Fibroblast of mammary gland (primary cell): ENCODE measurements around the gene ENTHD1.

Experiments used
- DNase-seq: peaks from one replicate; pipeline ENCODE4 v3.0.0-alpha.2; 2010; ENCODE audit warnings: low read depth
- H3K4me3 ChIP-seq: 2 replicates; pipeline ENCODE4 v1.5.1; 2011; ENCODE audit warnings: low read depth, mild to moderate bottlenecking, low read length, moderate library complexity; ENCODE audit not compliant: control insufficient read depth
- TF ChIP-seq, protein P1 (sequence below): conservative IDR thresholded peaks from 2 replicates; pipeline ENCODE4 v1.5.1; 2011; ENCODE audit warnings: low read depth, low read length, inconsistent platforms; ENCODE audit not compliant: control insufficient read depth, insufficient read depth

ENTHD1 gene

DNA sequence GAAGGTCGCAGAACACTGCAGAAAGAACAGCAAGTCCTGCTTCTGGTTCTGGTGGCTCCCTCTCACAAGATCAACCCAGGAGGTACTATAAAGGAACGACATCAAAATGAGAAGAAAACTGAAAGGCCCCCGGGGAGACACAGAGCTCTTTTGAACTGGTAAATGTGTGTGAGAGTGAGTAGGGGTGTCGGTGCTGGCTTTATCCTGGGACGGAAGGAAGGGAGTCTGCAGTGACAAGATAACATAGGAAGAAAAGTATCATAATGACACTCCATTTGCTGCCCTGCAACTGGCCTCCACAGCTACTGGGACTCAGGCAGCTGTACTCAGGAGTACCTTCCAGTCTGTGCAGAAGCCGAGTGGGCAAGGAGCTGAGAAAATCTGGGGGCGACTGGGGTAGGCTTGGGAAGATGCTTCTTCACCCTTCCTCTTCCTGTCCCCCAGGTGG lies 60.9 kb downstream of the ENTHD1 start:
- no peak overlapping the region for H3K4me3 ChIP-seq
- DNase-seq: no peak
- TF ChIP-seq, protein P1, sequence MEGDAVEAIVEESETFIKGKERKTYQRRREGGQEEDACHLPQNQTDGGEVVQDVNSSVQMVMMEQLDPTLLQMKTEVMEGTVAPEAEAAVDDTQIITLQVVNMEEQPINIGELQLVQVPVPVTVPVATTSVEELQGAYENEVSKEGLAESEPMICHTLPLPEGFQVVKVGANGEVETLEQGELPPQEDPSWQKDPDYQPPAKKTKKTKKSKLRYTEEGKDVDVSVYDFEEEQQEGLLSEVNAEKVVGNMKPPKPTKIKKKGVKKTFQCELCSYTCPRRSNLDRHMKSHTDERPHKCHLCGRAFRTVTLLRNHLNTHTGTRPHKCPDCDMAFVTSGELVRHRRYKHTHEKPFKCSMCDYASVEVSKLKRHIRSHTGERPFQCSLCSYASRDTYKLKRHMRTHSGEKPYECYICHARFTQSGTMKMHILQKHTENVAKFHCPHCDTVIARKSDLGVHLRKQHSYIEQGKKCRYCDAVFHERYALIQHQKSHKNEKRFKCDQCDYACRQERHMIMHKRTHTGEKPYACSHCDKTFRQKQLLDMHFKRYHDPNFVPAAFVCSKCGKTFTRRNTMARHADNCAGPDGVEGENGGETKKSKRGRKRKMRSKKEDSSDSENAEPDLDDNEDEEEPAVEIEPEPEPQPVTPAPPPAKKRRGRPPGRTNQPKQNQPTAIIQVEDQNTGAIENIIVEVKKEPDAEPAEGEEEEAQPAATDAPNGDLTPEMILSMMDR: no peak

DNA sequence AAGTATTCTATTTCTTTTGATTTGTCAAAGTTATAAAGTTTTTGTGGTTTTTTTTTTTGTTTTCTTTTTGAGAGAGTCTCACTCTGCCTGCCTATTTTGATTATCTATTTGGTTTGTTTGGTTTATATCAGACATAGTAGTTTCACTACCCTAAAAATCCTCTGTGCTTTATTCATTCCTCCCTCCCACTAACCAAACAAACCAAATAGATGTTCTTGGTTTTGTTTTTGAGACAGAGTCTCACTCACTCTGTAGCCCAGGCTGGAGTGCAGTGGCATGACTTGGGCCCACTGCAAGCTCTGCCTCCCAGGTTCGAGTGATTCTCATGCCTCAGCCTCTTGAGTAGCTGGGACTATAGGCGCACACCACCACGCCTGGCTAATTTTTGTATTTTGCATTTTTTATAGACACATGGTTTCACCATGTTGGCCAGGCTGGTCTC lies 67.9 kb downstream of the ENTHD1 start:
- no peak overlapping the region for H3K4me3 ChIP-seq
- no peak for DNase-seq
- TF ChIP-seq, protein P1: no peak

DNA sequence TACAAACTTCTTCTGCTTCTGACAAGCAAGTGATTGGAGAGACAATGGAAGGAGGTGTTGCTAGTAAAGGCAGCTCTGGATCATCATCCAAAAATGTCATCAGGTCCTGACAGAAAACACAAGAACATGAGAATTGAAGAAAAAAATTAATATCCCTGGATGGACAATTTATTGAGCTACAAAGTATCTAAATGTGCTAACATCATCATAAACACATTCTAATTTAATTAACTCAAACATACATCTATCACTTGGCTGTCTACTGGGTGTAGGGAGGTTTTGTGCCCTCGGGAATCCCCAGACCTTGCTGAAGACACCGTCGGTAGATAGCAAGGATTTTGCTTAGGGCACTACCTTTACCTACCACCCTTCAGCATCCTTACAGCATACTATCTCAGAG lies 72.6 kb downstream of the ENTHD1 start:
- DNase-seq: no peak
- TF ChIP-seq, protein P1: no peak
- H3K4me3 ChIP-seq: no peak overlapping the region

DNA sequence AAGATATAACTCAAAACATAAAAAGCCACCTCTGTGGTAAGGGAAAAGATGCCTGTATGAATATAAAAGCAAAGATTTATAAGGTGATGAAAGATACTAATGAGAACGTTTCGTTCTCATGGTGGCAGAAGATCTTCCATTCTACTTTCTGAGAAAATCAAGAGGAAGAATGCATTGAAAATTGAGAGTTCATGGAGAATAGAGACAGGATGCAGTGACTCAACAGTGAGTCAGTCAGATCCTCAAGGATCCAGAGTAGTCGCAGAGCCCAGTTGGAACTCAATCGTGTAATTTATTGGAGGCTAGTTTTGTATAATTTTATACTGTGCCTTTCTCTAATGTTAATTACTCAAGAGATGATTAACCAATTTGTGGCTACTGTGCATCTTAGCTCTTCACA lies 73.3 kb downstream of the ENTHD1 start:
- no peak overlapping the region for H3K4me3 ChIP-seq
- TF ChIP-seq, protein P1: no peak
- peak; percentile 91 for DNase-seq

DNA sequence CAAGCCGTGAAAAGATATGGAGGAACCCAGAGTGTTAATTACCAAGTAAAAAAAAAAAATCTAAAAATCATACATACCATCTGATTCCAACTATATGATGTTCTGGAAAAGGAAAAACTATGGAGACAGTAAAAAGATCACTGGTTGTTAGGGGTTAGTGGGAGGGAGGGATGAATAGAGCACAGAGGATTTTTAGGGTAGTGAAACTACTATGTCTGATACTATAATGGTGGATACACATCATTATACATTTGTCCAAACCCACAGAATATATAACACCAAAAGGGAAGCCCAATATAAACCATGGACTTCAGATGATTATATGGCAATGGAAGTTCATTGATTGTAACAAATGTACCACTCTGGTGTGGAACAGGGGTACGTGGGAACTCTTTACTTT lies 74.1 kb downstream of the ENTHD1 start:
- TF ChIP-seq, protein P1: no peak
- no peak for DNase-seq
- H3K4me3 ChIP-seq: no peak overlapping the region

DNA sequence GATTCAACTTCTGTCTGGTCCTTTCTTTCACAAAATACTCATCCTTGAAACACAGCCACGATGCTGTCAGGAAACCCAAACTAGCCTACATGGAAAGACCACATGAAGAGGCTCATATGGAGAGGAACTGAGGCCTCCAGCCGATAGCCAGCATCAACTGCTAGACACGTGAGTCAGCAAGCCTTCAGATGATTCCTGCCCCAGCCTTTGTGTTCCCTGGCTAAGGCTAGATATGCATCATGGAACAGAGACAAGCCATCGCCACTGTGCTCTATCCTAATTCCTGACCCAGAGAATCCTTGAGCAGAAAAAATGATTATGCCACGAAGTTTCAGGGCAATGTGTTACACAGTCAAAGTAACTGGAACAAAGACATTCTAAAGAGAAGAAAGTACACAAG lies 75.5 kb downstream of the ENTHD1 start:
- H3K4me3 ChIP-seq: no peak overlapping the region
- peak; percentile 88 for DNase-seq
- TF ChIP-seq, protein P1: no peak

DNA sequence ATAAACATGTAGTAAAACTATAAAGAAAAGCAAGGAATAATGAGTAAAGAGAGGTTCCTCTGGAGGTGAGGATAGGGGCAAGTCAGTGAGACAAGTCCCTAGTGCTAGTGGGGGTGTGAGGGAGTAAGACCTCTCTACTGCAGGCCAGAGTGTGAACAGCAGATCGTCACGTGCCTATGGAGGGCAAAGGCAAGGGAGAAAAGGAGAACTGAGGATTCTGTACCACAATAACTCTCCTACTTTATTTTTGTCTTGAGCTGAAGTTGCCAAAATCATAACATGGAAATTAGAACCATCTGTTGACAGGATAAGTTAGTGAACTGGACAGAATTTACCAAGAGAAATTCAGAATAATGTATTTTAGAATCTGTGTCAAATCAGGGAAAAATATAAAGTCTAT lies 77.6 kb downstream of the ENTHD1 start:
- TF ChIP-seq, protein P1: no peak
- peak; percentile 42 for DNase-seq
- no peak overlapping the region for H3K4me3 ChIP-seq
